Measurements from ENCODE around the gene ATP2C1.

DNA sequence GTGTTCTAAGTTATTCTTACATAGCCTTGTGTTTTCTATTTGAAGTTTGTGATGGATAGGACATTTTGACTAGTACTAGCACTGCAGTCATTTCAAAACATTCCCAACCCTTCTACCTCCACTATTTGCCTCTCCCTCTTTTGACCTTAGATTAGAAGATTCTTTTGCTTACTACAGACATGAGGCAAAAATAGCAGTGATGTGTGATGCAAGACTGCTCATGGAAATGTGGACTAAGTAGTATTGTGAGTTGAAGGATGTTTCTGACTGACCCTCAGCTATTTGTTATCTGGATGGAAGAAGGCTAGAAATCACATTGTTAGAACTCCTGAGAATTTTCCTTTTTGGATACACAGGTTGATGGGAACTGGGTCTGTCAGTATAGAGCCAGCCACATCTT, 45.9 kb downstream of the ATP2C1 start:
- TF ChIP-seq, protein P1, sequence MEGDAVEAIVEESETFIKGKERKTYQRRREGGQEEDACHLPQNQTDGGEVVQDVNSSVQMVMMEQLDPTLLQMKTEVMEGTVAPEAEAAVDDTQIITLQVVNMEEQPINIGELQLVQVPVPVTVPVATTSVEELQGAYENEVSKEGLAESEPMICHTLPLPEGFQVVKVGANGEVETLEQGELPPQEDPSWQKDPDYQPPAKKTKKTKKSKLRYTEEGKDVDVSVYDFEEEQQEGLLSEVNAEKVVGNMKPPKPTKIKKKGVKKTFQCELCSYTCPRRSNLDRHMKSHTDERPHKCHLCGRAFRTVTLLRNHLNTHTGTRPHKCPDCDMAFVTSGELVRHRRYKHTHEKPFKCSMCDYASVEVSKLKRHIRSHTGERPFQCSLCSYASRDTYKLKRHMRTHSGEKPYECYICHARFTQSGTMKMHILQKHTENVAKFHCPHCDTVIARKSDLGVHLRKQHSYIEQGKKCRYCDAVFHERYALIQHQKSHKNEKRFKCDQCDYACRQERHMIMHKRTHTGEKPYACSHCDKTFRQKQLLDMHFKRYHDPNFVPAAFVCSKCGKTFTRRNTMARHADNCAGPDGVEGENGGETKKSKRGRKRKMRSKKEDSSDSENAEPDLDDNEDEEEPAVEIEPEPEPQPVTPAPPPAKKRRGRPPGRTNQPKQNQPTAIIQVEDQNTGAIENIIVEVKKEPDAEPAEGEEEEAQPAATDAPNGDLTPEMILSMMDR (IDR thresholded peaks at IDR 0.05): no peak
- TF ChIP-seq POLR2A (IDR thresholded peaks at IDR 0.05) (no peak), POLR2AphosphoS5 (IDR thresholded peaks at IDR 0.05) (no peak), EP300 (IDR thresholded peaks at IDR 0.05) (no peak)
